HG03039 (cell line): Measurements from ENCODE around the gene PRDM1.

Experiments
- ATAC-seq: cut with Tn5 transposase; IDR thresholded peaks from one replicate; pipeline ENCODE4 v1.9.1; 2021; ENCODE audit warnings: mild to moderate bottlenecking, moderate library complexity; ENCODE audit not compliant: unreplicated experiment

PRDM1 gene

GRCh38 chr6:106069478-106069877 lies 16.7 kb upstream of the PRDM1 start:
- no peak for ATAC-seq

- ATAC-seq = no peak
These were observed 15.5 kb upstream of the PRDM1 start for GRCh38 chr6:106070636-106071035.

GRCh38 chr6:106072501-106073090 lies 13.5 kb upstream of the PRDM1 start:
- ATAC-seq = no peak

GRCh38 chr6:106074146-106074545 lies 12.0 kb upstream of the PRDM1 start:
- no peak for ATAC-seq

GRCh38 chr6:106076139-106076538 lies 10.0 kb upstream of the PRDM1 start:
- no peak for ATAC-seq

- ATAC-seq = no peak
These were observed 9.0 kb upstream of the PRDM1 start for GRCh38 chr6:106077170-106077569.

GRCh38 chr6:106077881-106078280 lies 8.3 kb upstream of the PRDM1 start:
- no peak for ATAC-seq

GRCh38 chr6:106079961-106080762 lies 6.0 kb upstream of the PRDM1 start:
- no peak for ATAC-seq

GRCh38 chr6:106080763-106081095 lies 5.4 kb upstream of the PRDM1 start:
- no peak for ATAC-seq

- no peak for ATAC-seq
These were observed 4.4 kb upstream of the PRDM1 start for GRCh38 chr6:106081715-106082114.

- no peak for ATAC-seq
These were observed 3.3 kb upstream of the PRDM1 start for GRCh38 chr6:106082735-106083398.

GRCh38 chr6:106083618-106084017 lies 2.5 kb upstream of the PRDM1 start:
- ATAC-seq = no peak

- ATAC-seq = peak; percentile 66
These were observed 1.8 kb upstream of the PRDM1 start for GRCh38 chr6:106084106-106084988.

- ATAC-seq = no peak
These were observed 996 bp upstream of the PRDM1 start for GRCh38 chr6:106084989-106085691.

GRCh38 chr6:106085692-106085983 lies 498 bp upstream of the PRDM1 start:
- no peak for ATAC-seq

GRCh38 chr6:106086814-106087175 lies 659 bp downstream of the PRDM1 start:
- ATAC-seq = no peak

- ATAC-seq = no peak
These were observed 1.6 kb downstream of the PRDM1 start for GRCh38 chr6:106087548-106088325.

GRCh38 chr6:106090001-106090400 lies 3.9 kb downstream of the PRDM1 start:
- no peak for ATAC-seq

GRCh38 chr6:106092279-106092678 lies 6.1 kb downstream of the PRDM1 start:
- ATAC-seq = no peak
